A673 (cell line): ENCODE results near the gene DPEP3. TPM values are rescaled to one million over a fixed set of nuclear protein-coding genes. Genes with fewer than 3 reads are reported as not detected.

Experiments used
- BruUV-seq: library from RNA; stranded (reverse); fragments of 400-500 nt; replicated peaks from 2 replicates; lab custom pipeline; 2021; lab: Mats Ljungman, UMichigan
- CTCF ChIA-PET: fragments of 300-600 bp; sonication (Branson Sonifier 250); formaldehyde crosslinking; loops from one replicate; lab custom pipeline; 2022; ENCODE audit warnings: antibody characterized with exemption; lab: Charles Lee
- POLR2A ChIA-PET: fragments of 300-600 bp; sonication (Branson Sonifier 250); formaldehyde crosslinking; loops from one replicate; lab custom pipeline; 2022; ENCODE audit warnings: antibody characterized with exemption; ENCODE audit not compliant: low non-redundant PET; lab: Charles Lee
- DNase-seq: peaks from one replicate; pipeline ENCODE4 v3.0.0-alpha.2; 2015; ENCODE audit warnings: low spot score
- H3K27ac ChIP-seq: fragments of 200-600 bp; sonication (generic); 2 replicates; pipeline ENCODE4 v1.5.1; 2016; ENCODE audit warnings: mixed run types, low read depth, mild to moderate bottlenecking, mixed read lengths, antibody characterized with exemption, low read length; ENCODE audit not compliant: poor library complexity, severe bottlenecking
- H3K27me3 ChIP-seq: fragments of 200-600 bp; sonication (generic); replicated peaks from 2 replicates; pipeline ENCODE4 v1.6.1; 2017; ENCODE audit warnings: mixed run types, low read depth, mild to moderate bottlenecking, mixed read lengths, antibody characterized with exemption, low read length; ENCODE audit not compliant: insufficient read depth, poor library complexity
- H3K36me3 ChIP-seq: fragments of 200-600 bp; sonication (generic); 2 replicates; pipeline ENCODE4 v1.6.1; 2016; ENCODE audit warnings: mixed run types, mild to moderate bottlenecking, mixed read lengths, antibody characterized with exemption, low read length; ENCODE audit not compliant: insufficient read depth, poor library complexity, severe bottlenecking
- H3K4me1 ChIP-seq: fragments of 200-600 bp; sonication (generic); 2 replicates; pipeline ENCODE4 v1.6.1; 2017; ENCODE audit warnings: mixed run types, mild to moderate bottlenecking, mixed read lengths, antibody characterized with exemption, low read length; ENCODE audit not compliant: insufficient read depth, poor library complexity, severe bottlenecking
- H3K4me3 ChIP-seq: fragments of 200-600 bp; sonication (generic); 2 replicates; pipeline ENCODE4 v1.5.1; 2016; ENCODE audit warnings: low read depth, mixed run types, mild to moderate bottlenecking, mixed read lengths, low read length; ENCODE audit not compliant: poor library complexity, severe bottlenecking
- H3K9me3 ChIP-seq: fragments of 200-600 bp; sonication (generic); 2 replicates; pipeline ENCODE4 v1.6.1; 2016; ENCODE audit warnings: mixed run types, low read depth, mild to moderate bottlenecking, mixed read lengths, antibody characterized with exemption, low read length; ENCODE audit not compliant: poor library complexity, severe bottlenecking
- EZH2 ChIP-seq: fragments of 200-600 bp; sonication (generic); IDR thresholded peaks from 2 replicates; pipeline ENCODE4 v1.6.1; 2017; ENCODE audit warnings: borderline replicate concordance, low read depth, mild to moderate bottlenecking, mixed read lengths, antibody characterized with exemption, low read length; ENCODE audit not compliant: poor library complexity, severe bottlenecking
- intact Hi-C: fragments of 100-400 bp; cut with micrococcal nuclease; formaldehyde crosslinking; loops from one replicate; pipeline ENCODE4 v1.10.0; 2022; ENCODE audit not compliant: unreplicated experiment
- total RNA-seq: library from RNA; stranded (reverse); gene quantifications from 2 replicates; pipeline ENCODE4 v1.2.3, GENCODE V29; 2021
- TF ChIP-seq, protein P1 (sequence below): fragments of 300-800, 200-600 bp; sonication (generic); conservative IDR thresholded peaks from 2 replicates; pipeline ENCODE4 v1.5.1; 2017; ENCODE audit warnings: low read depth, mild to moderate bottlenecking, antibody characterized with exemption, low read length, moderate library complexity, mixed read lengths

The DPEP3 gene
- total RNA-seq, 1 experiment from 2014 or later: not detected

DNA sequence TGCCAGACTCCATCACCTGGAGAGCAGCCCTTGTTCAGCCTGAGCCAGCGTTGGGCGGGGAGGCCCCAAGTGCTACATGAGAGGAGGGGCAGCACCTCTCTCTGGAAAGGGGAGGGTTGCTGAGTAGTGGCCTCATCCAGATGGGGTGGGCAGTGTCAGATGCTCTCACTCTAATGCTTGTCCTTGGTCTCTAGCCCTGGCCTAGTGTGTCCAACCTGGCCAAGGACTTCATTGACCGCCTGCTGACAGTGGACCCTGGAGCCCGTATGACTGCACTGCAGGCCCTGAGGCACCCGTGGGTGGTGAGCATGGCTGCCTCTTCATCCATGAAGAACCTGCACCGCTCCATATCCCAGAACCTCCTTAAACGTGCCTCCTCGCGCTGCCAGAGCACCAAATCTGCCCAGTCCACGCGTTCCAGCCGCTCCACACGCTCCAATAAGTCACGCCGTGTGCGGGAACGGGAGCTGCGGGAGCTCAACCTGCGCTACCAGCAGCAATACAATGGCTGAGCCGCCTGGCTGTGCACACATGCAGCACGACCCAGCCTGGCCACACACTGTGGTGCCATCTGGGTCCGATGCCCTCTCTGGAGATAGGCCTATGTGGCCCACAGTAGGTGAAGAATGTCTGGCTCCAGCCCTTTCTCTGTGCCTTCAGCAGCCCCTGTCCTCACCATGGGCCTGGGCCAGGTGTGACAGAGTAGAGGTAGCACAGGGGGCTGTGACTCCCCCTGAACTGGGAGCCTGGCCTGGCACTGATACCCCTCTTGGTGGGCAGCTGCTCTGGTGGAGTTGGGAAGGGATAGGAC lies 53.0 kb downstream of the DPEP3 start:
- no TSS peak for BruUV-seq
- Histone ChIP-seq H3K27ac (peak overlapping the region; percentile 63), H3K4me3 (no peak overlapping the region), H3K36me3 (peaks cover 15% of the 10 kb centered on the region), H3K27me3 (no peaks in the 10 kb centered on the region), H3K4me1 (peaks cover 22% of the 10 kb centered on the region), H3K9me3 (no peaks in the 10 kb centered on the region)
- CTCF ChIA-PET: interaction anchor here (1.3 to 3.3 kb wide), 2 partner anchors 43 to 111 kb away, joined by 3 to 15 read pairs; partner anchors contain the start of gene NRN1L
- TF ChIP-seq, protein P1, sequence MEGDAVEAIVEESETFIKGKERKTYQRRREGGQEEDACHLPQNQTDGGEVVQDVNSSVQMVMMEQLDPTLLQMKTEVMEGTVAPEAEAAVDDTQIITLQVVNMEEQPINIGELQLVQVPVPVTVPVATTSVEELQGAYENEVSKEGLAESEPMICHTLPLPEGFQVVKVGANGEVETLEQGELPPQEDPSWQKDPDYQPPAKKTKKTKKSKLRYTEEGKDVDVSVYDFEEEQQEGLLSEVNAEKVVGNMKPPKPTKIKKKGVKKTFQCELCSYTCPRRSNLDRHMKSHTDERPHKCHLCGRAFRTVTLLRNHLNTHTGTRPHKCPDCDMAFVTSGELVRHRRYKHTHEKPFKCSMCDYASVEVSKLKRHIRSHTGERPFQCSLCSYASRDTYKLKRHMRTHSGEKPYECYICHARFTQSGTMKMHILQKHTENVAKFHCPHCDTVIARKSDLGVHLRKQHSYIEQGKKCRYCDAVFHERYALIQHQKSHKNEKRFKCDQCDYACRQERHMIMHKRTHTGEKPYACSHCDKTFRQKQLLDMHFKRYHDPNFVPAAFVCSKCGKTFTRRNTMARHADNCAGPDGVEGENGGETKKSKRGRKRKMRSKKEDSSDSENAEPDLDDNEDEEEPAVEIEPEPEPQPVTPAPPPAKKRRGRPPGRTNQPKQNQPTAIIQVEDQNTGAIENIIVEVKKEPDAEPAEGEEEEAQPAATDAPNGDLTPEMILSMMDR: no peak
- no peak for TF ChIP-seq EZH2
- DNase-seq: no peak
- intact Hi-C loops: loop anchor here (5.0 kb wide), 1 partner anchor 405 kb away; no protein-coding TSS in a partner anchor
- POLR2A ChIA-PET: interaction anchor here (0.5 kb wide), 1 partner anchor 223 kb away, joined by 4 read pairs; no protein-coding TSS in a partner anchor

DNA sequence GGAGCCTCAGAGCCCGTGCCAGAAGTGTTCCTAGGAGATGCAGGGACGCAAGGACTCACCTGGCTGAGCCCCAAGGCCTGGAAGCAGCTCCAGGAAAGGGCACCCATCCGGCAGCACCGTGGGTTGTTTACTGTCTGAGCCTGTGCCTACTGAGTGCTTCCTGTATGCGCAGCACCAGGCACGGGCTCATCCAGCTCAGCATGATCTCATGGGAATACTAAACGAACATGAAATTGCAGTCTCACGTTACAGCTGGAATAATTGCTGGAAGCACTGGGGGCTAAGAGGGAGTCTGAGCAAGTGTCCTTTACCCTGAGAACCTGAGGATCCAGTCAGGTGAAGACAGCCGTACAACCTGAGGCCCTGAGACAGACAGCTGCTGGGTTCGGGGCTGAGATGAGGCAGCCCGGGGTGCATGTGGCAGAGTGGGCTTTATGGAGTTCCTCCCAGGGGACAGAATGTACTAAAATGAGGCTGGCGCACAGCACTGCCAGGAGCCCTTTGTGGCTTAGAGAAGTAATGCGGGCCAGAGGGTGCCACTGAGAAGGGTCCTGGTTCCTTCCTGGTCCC lies 54.0 kb downstream of the DPEP3 start:
- TF ChIP-seq, protein P1: peak; percentile 29; the same call in 1 of the 2 replicates
- no peak for TF ChIP-seq EZH2
- H3K4me1 ChIP-seq: peaks cover 22% of the 10 kb centered on the region
- ChIA-PET POLR2A (no interaction called here), CTCF (interaction anchor here (0.6 to 3.3 kb wide), 3 partner anchors 9 to 404 kb away, joined by 7 to 15 read pairs (median 8); partner anchors contain the start of gene NRN1L)
- no peaks in the 10 kb centered on the region for H3K9me3 ChIP-seq
- no peaks in the 10 kb centered on the region for H3K27me3 ChIP-seq
- intact Hi-C loops: loop anchor here (5.0 kb wide), 1 partner anchor 404 kb away; no protein-coding TSS in a partner anchor
- DNase-seq: peak; percentile 89
- no peak overlapping the region for H3K4me3 ChIP-seq
- H3K27ac ChIP-seq: peak overlapping the region; percentile 63
- BruUV-seq: no TSS peak
- H3K36me3 ChIP-seq: peaks cover 12% of the 10 kb centered on the region

Other genes with a start within 250 kb of the DPEP3 start
- 27.1 and 28.0 TPM in 2 replicates for gene RANBP10, start 173.9 kb downstream of the DPEP3 start, total RNA-seq
- gene TSNAXIP1, start 173.6 kb downstream of the DPEP3 start, total RNA-seq: 1.0 and 1.6 TPM in 2 replicates
- gene THAP11, start 138.2 kb downstream of the DPEP3 start, total RNA-seq: 46.6 and 48.9 TPM in 2 replicates
- gene NUTF2, start 133.6 kb downstream of the DPEP3 start, total RNA-seq: 197 and 217 TPM in 2 replicates
- 52.9 and 62.3 TPM in 2 replicates for gene CENPT, start 132.8 kb downstream of the DPEP3 start, total RNA-seq
- gene EDC4, start 107.4 kb downstream of the DPEP3 start, total RNA-seq: 99.6 and 99.9 TPM in 2 replicates
- gene NRN1L, start 95.6 kb downstream of the DPEP3 start, total RNA-seq: 0.58 and 0.59 TPM in 2 replicates
- gene PSKH1, start 87.2 kb downstream of the DPEP3 start, total RNA-seq: 24.2 and 27.4 TPM in 2 replicates
- 2.9 and 3.2 TPM in 2 replicates for gene CTRL, start 48.6 kb downstream of the DPEP3 start, total RNA-seq
- gene PSMB10, start 43.6 kb downstream of the DPEP3 start, total RNA-seq: 21.6 and 24.8 TPM in 2 replicates
- 15.5 and 17.6 TPM in 2 replicates for gene LCAT, start 36.4 kb downstream of the DPEP3 start, total RNA-seq
- 41.9 and 47.6 TPM in 2 replicates for gene SLC12A4, start 11.9 kb downstream of the DPEP3 start, total RNA-seq
- not detected in 2 replicates for gene DPEP2, start 19.0 kb upstream of the DPEP3 start, total RNA-seq
- not detected in 2 replicates for gene DPEP2NB, start 35.4 kb upstream of the DPEP3 start, total RNA-seq
- 14.2 and 16.0 TPM in 2 replicates for gene DDX28, start 42.7 kb upstream of the DPEP3 start, total RNA-seq
- 19.7 and 23.5 TPM in 2 replicates for gene DUS2, start 42.8 kb upstream of the DPEP3 start, total RNA-seq
- gene NFATC3, start 104.9 kb upstream of the DPEP3 start, total RNA-seq: 53.7 and 56.0 TPM in 2 replicates